ENCODE data around the gene GNA14.

Gene GNA14

GRCh38 chr9:77384406-77384805, 263.7 kb downstream of the GNA14 start:
- ATAC-seq, result no peak

GRCh38 chr9:77375956-77376532, 272.1 kb downstream of the GNA14 start:
- ATAC-seq, result no peak

- no peak for ATAC-seq
Observed at GRCh38 chr9:77374266-77374665, 273.9 kb downstream of the GNA14 start.
